ENCODE measurements around the gene PRSS56.

Gene PRSS56

DNA sequence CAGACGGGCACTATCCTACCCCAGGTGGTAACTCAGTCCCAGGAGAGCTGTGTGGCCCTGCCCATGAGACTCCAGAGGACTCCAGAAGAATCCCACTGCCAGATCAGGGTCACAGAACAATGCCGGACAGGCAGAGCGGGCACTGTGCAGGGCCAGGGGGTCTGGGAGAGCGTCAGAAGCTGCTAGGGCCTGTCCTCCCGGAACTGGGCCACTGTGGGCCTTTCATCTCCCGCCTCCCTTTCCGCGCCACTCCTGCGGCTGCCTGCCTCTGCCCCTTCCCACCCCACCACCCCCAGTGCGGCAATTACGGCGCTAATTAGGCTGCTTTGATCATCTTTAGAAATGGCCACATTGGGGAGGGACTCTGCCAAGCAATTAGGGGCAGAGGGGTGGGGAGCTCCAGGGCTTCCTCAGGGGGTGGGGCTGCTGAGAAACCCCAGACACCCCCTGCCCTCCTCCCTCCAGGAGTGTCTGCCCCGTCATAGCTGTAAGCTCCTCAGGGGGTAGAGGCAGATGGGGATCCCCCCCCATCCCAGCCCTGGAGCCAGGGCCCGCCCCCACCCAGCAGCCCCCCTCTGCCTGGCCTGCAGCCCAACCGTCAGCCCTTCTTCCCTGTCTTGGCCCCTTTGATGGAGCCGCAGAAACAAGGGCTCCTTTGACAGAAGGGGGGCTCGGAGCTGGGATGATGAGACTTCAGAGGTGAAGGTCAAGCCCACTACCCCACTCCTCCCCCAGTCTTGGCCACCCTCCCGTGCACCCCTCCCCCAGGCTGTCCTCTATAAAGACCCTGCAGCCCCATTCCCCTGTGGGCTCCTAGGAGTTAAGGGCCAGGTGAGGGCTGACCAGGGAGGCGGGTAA lies at the start of gene PRSS56:
PRSS56 (plus strand) TSS at position 808 of the 858 bp plus-strand sequence. CDS start 211 bp downstream, outside the sequence.
- no peak for DNase-seq (ENCODE audit: low read depth in 1 of 2, low spot score in 1 of 2)

- DNase-seq (ENCODE audit: low read depth in 1 of 2, low spot score in 1 of 2), result no peak
These were observed 46.7 kb upstream of the PRSS56 start for GRCh38 chr2:232473467-232473890.

GRCh38 chr2:232476045-232476444 lies 44.1 kb upstream of the PRSS56 start:
- no peak for DNase-seq (ENCODE audit: low read depth in 1 of 2, low spot score in 1 of 2)

- DNase-seq (ENCODE audit: low read depth in 1 of 2, low spot score in 1 of 2), result no peak
These were observed 43.4 kb upstream of the PRSS56 start for GRCh38 chr2:232476791-232477190.

DNA sequence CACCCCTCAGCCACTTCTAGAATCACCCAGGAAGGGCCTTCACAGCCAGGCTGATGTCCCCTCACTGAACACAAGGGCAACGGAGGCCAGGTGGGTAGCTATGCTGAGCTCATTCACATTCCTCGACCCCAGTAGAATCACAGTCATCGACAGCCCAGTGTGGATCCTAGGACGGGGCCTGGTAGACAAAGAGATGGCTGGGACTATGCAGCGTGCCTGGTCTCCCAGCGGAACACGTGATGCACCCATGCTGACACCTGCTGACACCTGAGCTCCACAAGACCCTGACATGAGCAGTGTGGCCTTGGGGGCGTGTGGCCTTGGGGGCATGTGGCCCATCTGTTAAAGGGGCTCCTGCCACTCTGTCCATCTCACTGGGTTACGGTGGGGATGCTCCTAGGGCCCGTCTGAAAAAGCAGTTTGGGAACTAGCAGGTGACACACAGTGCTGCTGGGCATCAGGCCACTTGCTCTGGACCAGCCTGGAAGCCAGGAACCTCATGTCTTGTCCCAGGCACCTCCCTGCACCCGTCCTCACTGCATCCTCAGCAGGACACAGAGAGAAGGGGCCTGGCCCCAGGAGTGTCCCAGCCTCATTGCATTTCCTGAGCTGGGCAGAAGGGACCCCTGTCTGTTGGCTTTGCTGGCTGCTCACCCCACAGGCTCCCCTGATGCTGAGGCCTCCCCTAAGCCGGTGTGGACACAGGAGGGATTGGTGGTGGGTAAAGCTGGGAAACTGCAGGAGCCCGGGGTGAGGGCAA lies 42.3 kb upstream of the PRSS56 start:
- DNase-seq (ENCODE audit: low read depth in 1 of 2, low spot score in 1 of 2), result no peak

GRCh38 chr2:232478571-232479340 lies 41.4 kb upstream of the PRSS56 start:
- DNase-seq (ENCODE audit: low read depth in 1 of 2, low spot score in 1 of 2), result no peak

DNA sequence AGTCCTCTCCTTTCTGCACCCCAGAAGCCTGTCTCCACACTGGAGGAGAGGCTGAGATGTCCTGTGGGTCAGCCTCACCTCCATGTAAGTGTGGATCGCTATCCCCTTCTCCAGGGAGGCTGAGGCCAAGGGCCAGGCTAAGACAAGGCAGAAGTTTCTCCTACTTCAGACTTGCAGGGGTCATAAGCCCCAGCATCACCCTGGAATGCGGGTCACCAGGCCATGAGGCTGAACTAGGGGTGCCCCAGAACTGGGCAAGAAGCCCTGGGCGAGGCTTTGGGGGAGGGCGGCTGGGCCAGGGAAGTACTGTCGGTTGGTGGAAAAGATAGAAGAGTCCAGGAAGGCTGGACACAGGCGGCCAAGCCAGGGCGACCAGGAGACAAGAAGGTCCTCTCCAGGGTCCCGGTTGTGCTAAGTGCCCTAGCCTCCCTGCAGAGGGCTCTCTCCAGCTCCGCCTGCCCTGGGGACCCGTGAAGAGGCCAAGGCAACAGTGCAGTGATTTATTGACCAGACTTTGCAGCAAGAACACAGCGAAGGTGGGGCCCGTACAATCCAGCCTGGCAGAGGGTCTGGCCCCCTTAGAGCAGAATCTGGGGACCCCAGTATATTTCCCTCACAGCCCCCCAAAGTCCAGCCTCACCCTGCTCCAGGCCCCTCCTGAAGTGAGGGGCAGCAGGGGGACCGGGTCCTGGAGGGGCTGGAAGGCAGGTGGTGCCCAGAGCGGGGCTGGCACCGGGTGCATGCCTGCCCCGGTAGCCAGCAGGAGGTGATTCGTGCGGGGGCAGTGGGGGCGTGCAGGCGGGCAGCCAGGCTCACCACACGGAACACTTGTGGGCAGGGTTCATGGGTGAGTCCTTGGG lies 40.6 kb upstream of the PRSS56 start:
- no peak for DNase-seq (ENCODE audit: low read depth in 1 of 2, low spot score in 1 of 2)

DNA sequence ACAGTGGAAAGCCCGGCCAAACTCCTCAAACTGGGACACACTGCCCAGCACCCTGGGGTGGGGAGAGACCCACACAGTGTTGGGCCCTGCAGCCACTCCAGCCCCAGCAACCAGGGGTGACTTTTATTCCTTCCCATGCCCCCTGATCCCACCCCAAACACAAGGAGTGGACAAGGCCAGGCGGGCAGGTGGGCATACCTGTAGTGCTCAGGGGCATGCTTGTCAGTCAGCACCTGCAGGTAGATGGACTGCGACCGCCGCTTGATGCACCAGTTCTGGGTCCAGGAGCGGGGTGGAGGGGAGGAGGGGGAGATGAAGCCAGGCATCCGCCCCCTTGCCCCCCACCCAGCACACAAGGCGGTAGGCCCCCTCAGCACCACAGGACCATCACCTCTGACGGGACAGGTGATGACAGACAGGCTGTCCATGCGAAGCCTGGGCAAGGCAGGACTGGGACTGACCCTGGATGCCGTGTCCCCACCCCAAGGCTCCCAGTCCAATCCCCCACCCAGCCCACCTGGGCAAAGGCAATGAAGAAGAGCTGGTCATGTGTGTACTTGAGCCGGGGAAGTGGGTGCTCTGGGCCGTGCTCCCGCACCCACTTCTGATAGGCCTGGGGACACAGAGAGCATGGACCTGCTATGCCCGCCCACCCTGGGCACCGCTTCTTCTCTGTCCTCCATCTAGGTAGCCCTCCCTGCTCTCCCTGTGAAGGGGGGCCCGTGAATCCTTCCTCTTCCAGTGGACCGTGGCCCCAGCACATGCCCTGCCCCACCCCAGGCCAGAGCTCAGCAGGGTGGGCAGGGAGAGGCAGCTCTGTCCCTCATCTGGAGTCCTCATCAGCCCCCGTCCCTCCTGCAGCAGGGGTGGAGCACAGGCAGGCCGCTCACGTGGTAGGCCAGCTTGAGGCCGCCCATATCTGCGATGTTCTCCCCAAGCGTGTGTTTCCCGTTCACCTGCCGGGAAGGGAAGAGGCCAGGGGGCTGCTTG lies 39.7 kb upstream of the PRSS56 start:
- DNase-seq (ENCODE audit: low read depth in 1 of 2, low spot score in 1 of 2), result no peak

DNA sequence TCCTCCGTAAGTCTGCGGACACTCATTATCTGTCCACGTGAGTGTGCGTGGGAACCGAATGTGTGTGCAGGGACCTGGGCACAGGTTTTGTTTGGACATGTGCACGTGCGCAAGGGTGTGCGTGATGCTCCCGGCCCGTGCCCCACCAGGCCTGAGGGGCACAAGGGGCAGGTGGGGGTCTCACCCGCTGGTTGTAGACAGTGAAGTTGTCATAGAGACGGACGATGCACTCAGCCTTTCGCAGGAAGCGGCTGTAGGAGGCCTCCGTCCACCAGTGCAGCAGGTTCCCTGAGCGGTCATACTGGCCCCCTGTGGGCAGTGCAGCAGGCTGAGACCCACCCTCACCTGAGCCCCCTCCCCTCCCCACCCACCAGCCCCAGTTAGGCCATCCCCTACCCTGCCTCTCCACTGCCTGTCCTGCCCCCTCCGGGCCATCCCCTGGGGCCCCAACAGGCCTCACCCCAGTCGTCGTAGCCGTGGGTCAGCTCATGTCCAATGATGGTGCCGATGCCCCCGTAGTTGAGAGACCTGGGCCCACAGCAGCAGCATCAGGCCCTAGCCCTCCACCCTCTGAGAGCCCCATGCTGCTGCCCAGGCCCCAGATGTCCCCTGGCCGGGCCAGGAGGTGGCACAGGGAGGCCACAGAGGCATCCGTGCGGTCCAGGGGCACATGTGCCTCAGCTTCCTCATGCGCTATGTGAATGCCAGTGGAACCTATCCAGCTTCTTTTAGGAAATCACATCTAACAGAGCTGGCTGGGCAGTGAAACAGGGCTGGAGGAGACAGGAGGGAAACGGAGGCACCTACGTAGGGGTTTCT lies 38.7 kb upstream of the PRSS56 start:
- DNase-seq (ENCODE audit: low read depth in 1 of 2, low spot score in 1 of 2), result no peak

GRCh38 chr2:232482301-232483238 lies 37.6 kb upstream of the PRSS56 start:
- no peak for DNase-seq (ENCODE audit: low read depth in 1 of 2, low spot score in 1 of 2)

DNA sequence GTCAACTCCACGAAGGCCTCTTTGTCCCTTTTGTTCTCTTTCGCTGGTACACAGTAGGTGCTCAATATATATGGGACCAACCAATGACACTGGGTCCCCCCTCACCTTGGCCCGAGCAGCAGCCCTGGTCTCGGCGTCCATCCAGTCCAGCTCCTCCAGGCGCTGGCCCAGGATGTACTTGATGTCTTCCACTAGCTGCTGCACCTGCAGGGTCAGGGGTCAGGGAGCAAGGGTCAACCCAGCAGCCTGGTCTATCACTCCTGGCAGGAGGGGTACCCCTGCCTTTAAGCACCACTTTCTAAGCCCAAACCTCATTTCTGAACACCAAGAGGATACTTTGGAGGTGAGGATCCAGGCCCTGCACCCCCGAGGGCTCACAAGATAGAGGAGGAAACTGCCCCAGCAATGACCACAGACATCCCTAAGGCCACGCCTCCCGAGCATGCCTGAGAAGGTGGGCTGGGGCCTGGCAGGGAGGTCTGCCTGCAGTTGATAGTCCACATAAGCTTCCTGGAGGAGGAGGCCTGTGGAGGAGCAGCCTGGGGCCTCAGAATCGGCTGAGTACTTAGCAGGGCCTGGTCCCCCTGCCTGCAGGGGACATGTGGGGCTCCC lies 36.8 kb upstream of the PRSS56 start:
- DNase-seq (ENCODE audit: low read depth in 1 of 2, low spot score in 1 of 2), result no peak

DNA sequence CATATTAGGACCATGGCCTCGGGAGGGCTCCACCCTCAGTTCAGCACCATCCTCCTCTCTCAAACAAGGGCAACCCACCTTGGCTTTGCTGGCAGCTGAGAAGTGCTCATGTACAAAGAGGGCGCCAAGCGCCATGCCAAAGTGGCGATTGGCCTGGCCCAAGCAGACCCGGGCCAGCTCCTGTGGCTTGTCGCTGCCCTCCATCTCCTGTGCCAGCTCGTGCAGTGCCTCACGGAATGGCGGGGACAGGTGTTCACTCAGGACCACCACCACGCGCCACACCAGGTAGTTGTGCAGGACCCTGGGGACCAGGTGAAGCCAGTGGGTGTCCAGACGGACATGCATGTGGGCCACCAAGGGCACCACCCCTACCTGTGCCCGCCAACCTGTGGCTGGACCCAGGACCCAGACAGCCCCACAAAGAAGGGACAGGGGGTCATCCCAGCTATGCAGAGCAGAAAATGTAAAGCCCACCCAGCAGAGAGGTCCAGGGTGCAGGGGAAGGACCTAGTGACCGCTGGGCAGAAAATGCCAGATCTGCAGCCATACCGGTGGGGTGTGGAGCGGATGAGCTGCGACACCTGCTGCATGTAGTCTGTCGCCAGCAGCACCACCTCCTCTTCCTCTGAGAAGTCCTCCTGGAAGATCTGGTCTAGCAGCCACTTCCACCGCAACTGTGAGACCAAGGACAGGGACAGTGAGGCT lies 36.1 kb upstream of the PRSS56 start:
- no peak for DNase-seq (ENCODE audit: low read depth in 1 of 2, low spot score in 1 of 2)

GRCh38 chr2:232484628-232485347 lies 35.4 kb upstream of the PRSS56 start:
- DNase-seq (ENCODE audit: low read depth in 1 of 2, low spot score in 1 of 2), result no peak

DNA sequence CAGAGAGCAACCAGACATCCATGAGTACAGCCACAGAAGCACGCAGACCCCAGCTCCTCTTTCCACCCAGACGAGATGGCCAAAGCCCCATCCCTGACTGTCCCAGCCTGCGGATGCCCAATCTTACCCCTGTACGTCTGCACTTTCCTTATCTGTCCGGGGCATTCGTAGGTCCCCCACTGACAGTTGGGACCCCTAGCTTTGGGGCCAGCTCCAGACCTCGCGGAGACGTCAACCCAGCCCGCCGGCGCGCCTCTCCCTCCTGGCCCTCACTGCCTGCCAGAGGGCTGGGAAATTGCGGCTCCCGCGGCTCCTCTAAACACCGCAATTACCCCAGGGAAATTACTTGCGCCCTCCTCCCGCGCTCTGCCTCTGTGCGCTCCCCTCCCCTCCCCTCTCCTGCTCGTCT lies 34.8 kb upstream of the PRSS56 start:
- DNase-seq (ENCODE audit: low read depth in 1 of 2, low spot score in 1 of 2), result no peak

- no peak for DNase-seq (ENCODE audit: low read depth in 1 of 2, low spot score in 1 of 2)
These were observed 34.2 kb upstream of the PRSS56 start for GRCh38 chr2:232485757-232486557.
